Colonic mucosa (tissue), 4 donors: ENCODE measurements around the gene SPATA6L. TPM values are rescaled to one million over a fixed set of nuclear protein-coding genes. Genes with fewer than 3 reads are reported as not detected.

Experiments used
- DNase-seq: peaks from one replicate; pipeline ENCODE4 v3.0.0-alpha.2; 2020
- H3K27ac ChIP-seq: fragments of 200-600 bp; one replicate; pipeline ENCODE4 v1.8.0; 2021
- H3K27me3 ChIP-seq: fragments of 200-600 bp; one replicate; pipeline ENCODE4 v1.8.0; 2021
- H3K36me3 ChIP-seq: fragments of 200-600 bp; one replicate; pipeline ENCODE4 v1.8.0; 2021
- H3K4me1 ChIP-seq: fragments of 200-600 bp; one replicate; pipeline ENCODE4 v1.8.0; 2021; ENCODE audit warnings: mild to moderate bottlenecking
- H3K4me3 ChIP-seq: fragments of 200-600 bp; one replicate; pipeline ENCODE4 v1.8.0; 2021
- H3K9ac ChIP-seq, 2 donors: one replicate each; pipeline ENCODE4 v1.7.0; 2013; ENCODE audit warnings: control low read depth in 2 of 2, low read depth in 2 of 2, low read length in 2 of 2
- H3K9me3 ChIP-seq: fragments of 200-600 bp; one replicate; pipeline ENCODE4 v1.8.0; 2021
- intact Hi-C: fragments of 100-400 bp; cut with DNase I; formaldehyde crosslinking; loops from one replicate; pipeline ENCODE4 v1.14.1; 2022
- total RNA-seq, 2 donors: library from RNA; stranded (reverse); fragmentation: NEBNext Ultra II Directional in 1 of 2; extraction: Animal tissue kit (Norgen Biotek cat#: 25700) in 1 of 2; gene quantifications; one replicate each; pipeline ENCODE4 v1.2.1, GENCODE V29; 2021
- TF ChIP-seq, protein P1 (sequence below): fragments of 200-600 bp; IDR thresholded peaks from one replicate; pipeline ENCODE4 v1.8.0; 2022; ENCODE audit warnings: antibody characterized with exemption, mild to moderate bottlenecking
- donor health status: healthy.
- donor health status: DM: no; HTN: no; CAD: no.
- donor health status: DM: no; HTN: no; CAD: no.

The SPATA6L gene
- total RNA-seq, 2 donors from 2014 or later, result 5.0 to 6.8 TPM

GRCh38 chr9:4639420-4639819, 26.9 kb downstream of the SPATA6L start:
- H3K4me1 ChIP-seq, result no peaks in the 10 kb centered on the region
- DNase-seq, result no peak
- H3K4me3 ChIP-seq, result no peak overlapping the region
- intact Hi-C loops, result loop anchor here (5.0 kb wide), 1 partner anchor 257 kb away; no protein-coding TSS in a partner anchor
- no peak overlapping the region for H3K27ac ChIP-seq
- H3K9ac ChIP-seq, result no peak overlapping the region
- no peaks in the 10 kb centered on the region for H3K27me3 ChIP-seq
- TF ChIP-seq, protein P1, sequence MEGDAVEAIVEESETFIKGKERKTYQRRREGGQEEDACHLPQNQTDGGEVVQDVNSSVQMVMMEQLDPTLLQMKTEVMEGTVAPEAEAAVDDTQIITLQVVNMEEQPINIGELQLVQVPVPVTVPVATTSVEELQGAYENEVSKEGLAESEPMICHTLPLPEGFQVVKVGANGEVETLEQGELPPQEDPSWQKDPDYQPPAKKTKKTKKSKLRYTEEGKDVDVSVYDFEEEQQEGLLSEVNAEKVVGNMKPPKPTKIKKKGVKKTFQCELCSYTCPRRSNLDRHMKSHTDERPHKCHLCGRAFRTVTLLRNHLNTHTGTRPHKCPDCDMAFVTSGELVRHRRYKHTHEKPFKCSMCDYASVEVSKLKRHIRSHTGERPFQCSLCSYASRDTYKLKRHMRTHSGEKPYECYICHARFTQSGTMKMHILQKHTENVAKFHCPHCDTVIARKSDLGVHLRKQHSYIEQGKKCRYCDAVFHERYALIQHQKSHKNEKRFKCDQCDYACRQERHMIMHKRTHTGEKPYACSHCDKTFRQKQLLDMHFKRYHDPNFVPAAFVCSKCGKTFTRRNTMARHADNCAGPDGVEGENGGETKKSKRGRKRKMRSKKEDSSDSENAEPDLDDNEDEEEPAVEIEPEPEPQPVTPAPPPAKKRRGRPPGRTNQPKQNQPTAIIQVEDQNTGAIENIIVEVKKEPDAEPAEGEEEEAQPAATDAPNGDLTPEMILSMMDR, result no peak
- H3K36me3 ChIP-seq, result no peaks in the 10 kb centered on the region
- H3K9me3 ChIP-seq, result no peaks in the 10 kb centered on the region

GRCh38 chr9:4638968-4639367, 27.3 kb downstream of the SPATA6L start:
- Histone ChIP-seq H3K36me3 (no peaks in the 10 kb centered on the region), H3K27ac (no peak overlapping the region), H3K27me3 (no peaks in the 10 kb centered on the region), H3K4me1 (no peaks in the 10 kb centered on the region), H3K4me3 (no peak overlapping the region), H3K9me3 (no peaks in the 10 kb centered on the region), H3K9ac (no peak overlapping the region)
- no peak for DNase-seq
- TF ChIP-seq, protein P1, result no peak
- intact Hi-C loops, result loop anchor here (5.0 kb wide), 1 partner anchor 257 kb away; no protein-coding TSS in a partner anchor

- H3K9me3 ChIP-seq, result no peaks in the 10 kb centered on the region
- H3K36me3 ChIP-seq, result no peaks in the 10 kb centered on the region
- intact Hi-C loops, result no loop called here
- H3K27ac ChIP-seq, result no peak overlapping the region
- no peaks in the 10 kb centered on the region for H3K4me1 ChIP-seq
- TF ChIP-seq, protein P1, result no peak
- H3K9ac ChIP-seq, result no peak overlapping the region
- no peak for DNase-seq
- no peaks in the 10 kb centered on the region for H3K27me3 ChIP-seq
- H3K4me3 ChIP-seq, result no peak overlapping the region
These were observed 35.4 kb downstream of the SPATA6L start for GRCh38 chr9:4630836-4631235.

DNA sequence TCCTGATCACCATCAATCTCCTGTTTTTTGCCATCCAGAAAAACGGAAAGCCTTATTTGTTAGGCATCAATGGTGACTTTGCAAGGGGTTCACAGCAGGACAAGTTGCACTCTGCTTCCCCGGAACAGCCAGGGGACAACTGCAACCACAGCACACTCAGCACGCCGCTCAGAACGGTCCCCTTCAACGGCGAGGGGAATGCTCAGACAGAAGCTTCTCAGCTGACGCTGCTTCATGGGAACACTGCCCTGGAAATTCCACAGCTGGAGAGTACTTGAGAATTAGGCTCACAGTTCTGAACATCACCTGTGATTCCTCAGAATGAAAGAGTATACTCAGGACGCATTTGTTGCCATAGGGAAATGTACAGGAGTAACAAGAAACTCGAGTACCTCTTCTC, 44.3 kb downstream of the SPATA6L start:
- Histone ChIP-seq H3K36me3 (no peaks in the 10 kb centered on the region), H3K9ac (no peak overlapping the region)
- TF ChIP-seq, protein P1, result no peak

DNA sequence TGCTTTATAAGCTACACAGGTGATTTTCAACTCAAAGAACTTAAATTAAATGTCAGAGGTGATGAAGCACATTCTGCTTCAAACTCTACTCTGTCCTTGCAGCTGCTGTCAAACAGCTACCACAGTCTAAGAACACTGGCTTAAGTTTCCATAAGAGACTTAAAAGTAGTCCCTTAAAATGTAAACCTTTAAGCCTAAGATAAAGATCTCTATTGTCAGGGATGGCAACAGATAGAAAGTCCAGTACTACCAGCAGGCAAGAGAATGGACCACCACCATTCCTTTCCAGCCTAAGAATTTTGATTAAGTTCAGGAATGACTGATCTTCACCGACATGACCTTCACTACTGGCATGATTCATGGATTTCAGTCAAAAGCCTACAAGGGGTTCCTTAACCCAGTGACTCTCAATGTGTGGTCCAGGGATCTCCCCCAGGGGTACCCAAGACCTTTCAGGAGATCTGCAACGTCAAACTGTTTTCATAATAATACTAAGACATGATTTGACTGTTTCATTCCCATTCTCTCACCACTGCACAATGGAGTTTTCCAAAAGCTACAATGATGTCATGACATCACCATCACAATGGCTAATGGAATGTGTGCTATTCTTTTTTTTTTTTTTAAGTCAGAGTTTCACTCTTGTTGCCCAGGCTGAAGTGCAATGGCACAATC, 45.3 kb downstream of the SPATA6L start:
- Histone ChIP-seq H3K27ac (no peak overlapping the region), H3K9me3 (no peaks in the 10 kb centered on the region), H3K4me1 (no peaks in the 10 kb centered on the region), H3K4me3 (no peak overlapping the region), H3K27me3 (no peaks in the 10 kb centered on the region), H3K36me3 (no peaks in the 10 kb centered on the region), H3K9ac (no peak overlapping the region)
- DNase-seq, result no peak
- TF ChIP-seq, protein P1, result no peak
- intact Hi-C loops, result no loop called here

More for the DNA sequence above, 44.3 kb downstream of the SPATA6L start:
- intact Hi-C loops, result no loop called here
- DNase-seq, result no peak
- H3K9me3 ChIP-seq, result no peaks in the 10 kb centered on the region
- H3K27me3 ChIP-seq, result no peaks in the 10 kb centered on the region
- no peak overlapping the region for H3K4me3 ChIP-seq
- H3K4me1 ChIP-seq, result no peaks in the 10 kb centered on the region
- H3K27ac ChIP-seq, result no peak overlapping the region
